GM18867 (cell line): ENCODE measurements around the gene IGLON5.

ENCODE experiments used
- ATAC-seq: cut with Tn5 transposase; IDR thresholded peaks from one replicate; pipeline ENCODE4 v1.9.1; 2021; ENCODE audit warnings: mild to moderate bottlenecking, moderate library complexity; ENCODE audit not compliant: unreplicated experiment

The IGLON5 gene

DNA sequence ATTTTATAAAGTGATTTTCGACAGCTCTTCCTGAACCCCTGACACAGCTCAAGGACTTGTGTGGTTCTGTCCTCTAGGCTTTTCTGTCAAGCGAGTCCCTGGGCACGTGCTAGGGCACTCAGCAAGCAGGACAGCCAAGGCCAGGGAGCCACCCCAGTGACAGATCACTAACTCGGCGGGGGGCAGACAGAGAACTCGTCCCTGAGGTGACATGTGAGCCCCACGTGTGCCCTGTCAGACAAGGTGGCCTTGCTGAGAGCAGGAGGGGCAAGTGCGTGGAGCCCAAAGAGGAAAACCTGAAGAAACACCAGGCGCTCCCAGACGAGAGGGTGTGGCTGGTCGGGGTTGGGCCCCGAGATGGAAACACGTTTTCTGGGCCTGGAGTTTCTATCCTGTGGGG, 49.8 kb downstream of the IGLON5 start:
- ATAC-seq: no peak

GRCh38 chr19:51364200-51365106, 53.0 kb downstream of the IGLON5 start:
- no peak for ATAC-seq

GRCh38 chr19:51365211-51365964, 53.9 kb downstream of the IGLON5 start:
- no peak for ATAC-seq

DNA sequence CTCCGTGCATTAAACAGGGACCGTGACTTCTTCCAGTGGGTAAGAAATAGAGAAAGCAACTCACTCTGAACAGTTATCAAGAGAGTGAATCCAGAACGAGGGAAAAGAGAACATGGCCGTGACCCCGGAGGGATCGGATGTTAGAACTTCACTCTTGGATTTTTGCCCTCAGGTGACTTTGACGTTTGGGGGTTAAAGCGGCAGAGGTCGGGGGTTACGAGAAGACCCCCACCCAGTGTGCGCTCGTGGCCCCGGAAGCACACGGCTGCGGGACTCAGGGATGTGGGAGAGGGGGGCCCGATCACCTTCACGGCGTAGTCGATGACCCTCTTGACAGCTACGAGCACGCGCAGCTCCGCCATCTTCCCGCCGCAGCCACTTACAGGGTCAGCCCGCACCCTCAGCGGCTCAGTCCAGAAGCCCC, 54.5 kb downstream of the IGLON5 start, which contains the start of gene ETFB:
Gene ETFB (minus strand): TSS at position 424 of the 424 bp plus-strand sequence. CDS start 62 bp downstream, at position 362.
- ATAC-seq: no peak

GRCh38 chr19:51366389-51367254, 55.2 kb downstream of the IGLON5 start:
- ATAC-seq: peak; percentile 53

GRCh38 chr19:51367255-51367564, 55.8 kb downstream of the IGLON5 start:
- ATAC-seq: peak; percentile 18

DNA sequence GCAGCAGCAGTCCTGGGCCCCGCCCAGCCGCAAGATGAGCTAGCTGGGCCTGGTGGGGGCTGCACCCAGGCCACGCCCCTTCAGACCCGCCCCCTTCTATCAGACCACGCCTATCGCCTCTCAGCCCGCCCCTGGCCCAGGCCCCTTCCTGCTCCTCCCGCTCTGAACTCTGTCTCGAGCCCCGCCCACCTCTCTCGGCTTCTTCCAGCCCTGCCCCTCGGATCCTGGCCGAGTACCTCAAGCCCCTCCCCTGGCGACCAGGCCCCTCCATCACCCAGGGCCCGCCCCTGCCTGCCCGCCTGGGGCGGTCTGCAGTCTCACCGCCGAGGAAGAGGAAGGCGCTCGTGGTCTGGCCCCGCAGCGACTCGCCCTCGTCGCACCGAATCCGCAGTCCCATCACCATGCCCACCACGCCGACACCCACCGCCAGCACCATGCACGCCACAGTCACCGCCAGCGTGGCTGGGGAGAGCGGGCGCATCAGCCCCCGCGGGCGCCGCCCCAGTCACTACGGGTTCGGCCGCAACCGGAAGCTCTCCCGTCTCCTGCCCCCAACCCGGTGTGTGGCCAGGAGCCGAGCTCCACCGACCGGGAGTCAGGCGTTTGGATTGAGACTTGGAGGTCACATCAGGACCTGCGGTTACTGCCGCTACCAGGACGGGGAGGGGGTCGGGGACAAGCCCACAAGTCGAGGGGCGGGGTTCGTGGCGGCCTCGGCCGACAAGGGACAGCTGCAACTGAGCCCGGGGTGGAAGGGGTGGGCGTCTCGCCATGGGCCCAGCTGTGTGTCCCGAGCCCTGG, 56.3 kb downstream of the IGLON5 start:
- peak; percentile 72 for ATAC-seq

DNA sequence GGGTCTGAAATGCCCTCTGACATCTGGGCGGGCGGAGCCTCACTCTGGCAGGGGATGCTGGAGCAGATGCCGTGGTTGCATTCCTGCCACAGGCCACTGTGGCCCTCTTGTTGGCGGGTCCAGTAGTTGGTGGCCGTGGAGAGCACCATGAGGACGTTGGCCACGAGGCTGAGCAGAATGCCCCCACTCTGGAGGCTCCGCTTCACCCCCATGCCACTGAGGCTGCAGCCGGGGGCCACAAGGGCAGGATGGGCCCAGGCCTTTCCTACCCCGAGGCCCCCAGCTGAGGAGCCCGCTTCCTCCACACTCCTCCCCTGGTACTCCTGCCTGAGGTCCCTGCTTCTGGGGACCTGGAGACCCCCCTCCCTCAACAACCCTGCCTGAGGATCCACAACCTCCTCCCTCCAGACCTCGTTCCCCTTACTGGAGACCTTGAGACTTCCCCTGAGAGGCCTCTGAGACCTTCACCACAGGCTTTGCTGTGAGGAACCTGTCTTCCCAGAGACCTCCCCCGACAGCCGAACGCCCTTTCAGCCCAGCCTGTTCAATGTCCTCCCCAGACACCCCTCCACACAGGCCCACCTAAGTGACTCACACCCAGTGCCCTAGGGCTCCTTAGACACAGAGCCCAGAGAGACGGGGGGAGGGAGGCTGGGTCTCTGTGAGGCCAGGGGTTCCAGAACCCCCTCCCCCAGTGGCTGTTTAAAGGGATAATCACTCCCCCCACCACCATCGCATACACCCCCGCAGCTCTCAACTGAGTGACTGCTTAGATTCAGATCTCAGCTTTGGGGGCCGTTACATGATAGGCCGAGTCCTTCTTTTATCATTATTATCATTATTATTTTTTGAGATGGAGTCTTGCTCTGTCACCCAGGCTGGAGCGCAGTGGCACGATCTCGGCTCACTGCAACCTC, 57.2 kb downstream of the IGLON5 start, which contains the start of gene CLDND2:
Gene CLDND2 (minus strand): TSS at position 638 of the 917 bp plus-strand sequence. CDS start 426 bp downstream, at position 212.
- ATAC-seq: no peak

- no peak for ATAC-seq
Measured at GRCh38 chr19:51370230-51370629, 58.8 kb downstream of the IGLON5 start.

- ATAC-seq: no peak
Measured at GRCh38 chr19:51371186-51371690, 59.8 kb downstream of the IGLON5 start.

GRCh38 chr19:51372021-51372648, 60.7 kb downstream of the IGLON5 start:
- no peak for ATAC-seq

- ATAC-seq: no peak
Measured at GRCh38 chr19:51372649-51373504, 61.4 kb downstream of the IGLON5 start, which contains the start of gene NKG7. TSS of gene NKG7 (minus strand) at chr19:51372654. CDS start at chr19:51372535, 119 bp downstream.

GRCh38 chr19:51375504-51376221, 64.2 kb downstream of the IGLON5 start:
- ATAC-seq: no peak

DNA sequence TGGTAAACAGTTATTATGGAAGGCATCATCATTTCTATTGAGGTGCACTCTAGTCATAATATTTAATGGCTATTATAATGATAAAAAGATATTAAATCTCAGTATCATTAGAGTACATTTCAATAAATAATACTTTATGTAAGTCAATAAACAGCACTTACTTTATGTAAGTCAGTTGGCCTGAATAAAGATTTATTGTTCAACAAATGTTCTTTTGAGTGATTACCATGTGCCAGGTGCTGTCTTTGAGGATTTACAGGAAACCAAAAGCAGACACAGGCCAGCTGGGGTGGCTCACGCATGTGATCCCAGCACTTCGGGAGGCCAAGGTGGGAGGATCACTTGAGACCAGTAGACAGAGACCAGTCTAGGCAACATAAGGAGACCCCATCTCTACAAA, 66.0 kb downstream of the IGLON5 start:
- ATAC-seq: no peak

DNA sequence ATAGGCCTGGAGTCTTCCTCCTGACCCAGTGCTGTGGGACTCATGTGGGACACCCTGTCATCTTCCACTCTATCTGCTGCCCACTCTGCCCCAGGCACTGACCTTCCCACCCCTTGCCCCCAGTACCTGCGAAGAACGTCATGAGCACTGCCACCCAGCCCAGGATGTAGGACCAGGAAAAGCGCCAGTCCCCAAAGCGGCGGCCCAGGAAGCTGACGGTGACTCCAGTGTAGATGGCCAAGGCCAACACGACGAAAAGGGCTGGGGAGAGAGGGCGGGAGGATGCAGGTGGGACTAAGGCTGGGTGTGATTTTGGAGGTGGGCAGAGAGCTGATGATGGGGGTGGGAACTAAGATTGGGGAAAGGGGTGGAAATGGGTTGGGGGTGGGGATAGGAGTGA, 68.9 kb downstream of the IGLON5 start:
- ATAC-seq: no peak
